ENCODE data around the gene REXO1.

Gene REXO1

GRCh38 chr19:1832046-1832663 is 16.1 kb downstream of the REXO1 start:
- no peak for DNase-seq (ENCODE audit: insufficient read length, low spot score)
- no peak for TF ChIP-seq POU2F2 (IDR thresholded peaks at IDR 0.05; ENCODE audit: low read depth, low read length)
- TF ChIP-seq PAX5 (IDR thresholded peaks at IDR 0.05; ENCODE audit: insufficient read depth, low read length, severe bottlenecking) = no peak
- no peak for TF ChIP-seq SPI1 (IDR thresholded peaks at IDR 0.05; ENCODE audit: low read depth, low read length)
- TF ChIP-seq POLR2AphosphoS5 (IDR thresholded peaks at IDR 0.05; ENCODE audit: low read depth, low read length) = no peak
- TF ChIP-seq POLR2A (IDR thresholded peaks at IDR 0.05; ENCODE audit: low read depth, low read length) = no peak
- TF ChIP-seq TAF1 (IDR thresholded peaks at IDR 0.05; ENCODE audit: low read depth, low read length) = no peak
- no peak for FAIRE-seq

DNA sequence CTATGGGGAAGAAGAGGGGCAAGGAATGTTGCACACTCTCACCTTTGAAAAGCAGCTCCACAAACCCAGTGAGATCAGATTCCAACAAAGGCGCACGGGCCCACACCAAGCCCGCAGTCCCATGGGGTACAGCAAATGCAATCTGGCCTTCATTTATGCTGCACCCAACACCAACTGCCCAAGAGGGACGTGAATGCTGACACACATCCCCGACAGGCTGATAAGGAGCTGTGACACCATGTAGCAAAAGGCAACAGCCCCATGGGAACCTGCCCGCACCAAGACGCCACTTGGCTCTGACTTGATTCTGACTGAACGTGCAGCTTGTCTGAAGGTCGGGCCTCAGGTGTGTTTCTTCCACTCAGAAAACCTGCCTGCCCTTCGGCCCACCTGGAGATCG is 17.3 kb downstream of the REXO1 start:
- DNase-seq (ENCODE audit: insufficient read length, low spot score) (no peak), FAIRE-seq (no peak)
- TF ChIP-seq POLR2AphosphoS5 (IDR thresholded peaks at IDR 0.05; ENCODE audit: low read depth, low read length) (0 out of 2 replicates have a peak, but pooled peaks have one; percentile 54), SPI1 (IDR thresholded peaks at IDR 0.05; ENCODE audit: low read depth, low read length) (no peak)

DNA sequence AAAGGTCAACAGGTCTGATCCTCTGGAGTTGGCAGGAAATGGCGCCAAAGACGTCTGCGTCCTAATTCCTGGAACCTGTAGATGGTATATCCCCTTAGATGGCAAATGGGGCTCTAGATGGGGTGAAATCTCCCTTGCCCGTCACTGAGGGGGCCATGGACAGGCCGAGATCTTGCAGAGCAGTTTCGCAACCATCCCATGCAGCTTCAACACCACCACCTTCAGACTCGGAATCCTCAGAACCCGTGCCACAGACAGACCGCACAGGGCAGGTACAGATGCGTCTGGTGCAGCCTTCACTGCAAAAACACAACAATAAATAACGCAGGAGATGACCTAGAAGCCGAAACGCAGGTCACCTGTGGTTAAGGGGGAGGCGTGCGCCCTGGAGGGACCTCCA is 17.7 kb downstream of the REXO1 start:
- no peak for TF ChIP-seq POU2F2 (IDR thresholded peaks at IDR 0.05; ENCODE audit: low read depth, low read length)
- TF ChIP-seq PAX5 (IDR thresholded peaks at IDR 0.05; ENCODE audit: insufficient read depth, low read length, severe bottlenecking) = no peak
- TF ChIP-seq SPI1 (IDR thresholded peaks at IDR 0.05; ENCODE audit: low read depth, low read length) = no peak
- no peak for TF ChIP-seq TAF1 (IDR thresholded peaks at IDR 0.05; ENCODE audit: low read depth, low read length)
- TF ChIP-seq POLR2A (IDR thresholded peaks at IDR 0.05; ENCODE audit: low read depth, low read length) = no peak
- TF ChIP-seq POLR2AphosphoS5 (IDR thresholded peaks at IDR 0.05; ENCODE audit: low read depth, low read length) = no peak
- DNase-seq (ENCODE audit: insufficient read length, low spot score) = no peak

DNA sequence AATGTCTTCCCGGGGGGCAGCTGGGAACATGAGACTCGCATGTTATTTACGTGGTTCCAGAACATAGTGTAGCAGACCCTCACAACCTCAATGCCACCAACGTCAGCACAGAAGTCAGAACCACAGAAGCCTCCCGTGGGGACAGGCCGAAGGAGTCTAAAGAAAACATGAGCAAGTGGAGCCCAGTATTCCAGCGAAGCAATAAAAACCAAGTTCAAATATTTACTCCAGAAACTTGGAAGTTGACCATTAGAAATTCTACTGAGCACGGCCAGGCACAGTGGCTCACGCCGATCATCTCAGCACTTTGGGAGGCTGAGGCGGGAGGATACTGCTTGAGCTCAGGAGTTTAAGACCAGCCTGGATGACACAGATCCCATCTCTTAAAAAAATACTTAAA is 18.3 kb downstream of the REXO1 start:
- TF ChIP-seq PAX5 (IDR thresholded peaks at IDR 0.05; ENCODE audit: insufficient read depth, low read length, severe bottlenecking) (no peak), POLR2A (IDR thresholded peaks at IDR 0.05; ENCODE audit: low read depth, low read length) (no peak), POU2F2 (IDR thresholded peaks at IDR 0.05; ENCODE audit: low read depth, low read length) (no peak), POLR2AphosphoS5 (IDR thresholded peaks at IDR 0.05; ENCODE audit: low read depth, low read length) (no peak), SPI1 (IDR thresholded peaks at IDR 0.05; ENCODE audit: low read depth, low read length) (no peak), TAF1 (IDR thresholded peaks at IDR 0.05; ENCODE audit: low read depth, low read length) (no peak)
- no peak for FAIRE-seq
- DNase-seq (ENCODE audit: insufficient read length, low spot score) = no peak

More for the DNA sequence above, 17.7 kb downstream of the REXO1 start:
- FAIRE-seq = no peak

DNA sequence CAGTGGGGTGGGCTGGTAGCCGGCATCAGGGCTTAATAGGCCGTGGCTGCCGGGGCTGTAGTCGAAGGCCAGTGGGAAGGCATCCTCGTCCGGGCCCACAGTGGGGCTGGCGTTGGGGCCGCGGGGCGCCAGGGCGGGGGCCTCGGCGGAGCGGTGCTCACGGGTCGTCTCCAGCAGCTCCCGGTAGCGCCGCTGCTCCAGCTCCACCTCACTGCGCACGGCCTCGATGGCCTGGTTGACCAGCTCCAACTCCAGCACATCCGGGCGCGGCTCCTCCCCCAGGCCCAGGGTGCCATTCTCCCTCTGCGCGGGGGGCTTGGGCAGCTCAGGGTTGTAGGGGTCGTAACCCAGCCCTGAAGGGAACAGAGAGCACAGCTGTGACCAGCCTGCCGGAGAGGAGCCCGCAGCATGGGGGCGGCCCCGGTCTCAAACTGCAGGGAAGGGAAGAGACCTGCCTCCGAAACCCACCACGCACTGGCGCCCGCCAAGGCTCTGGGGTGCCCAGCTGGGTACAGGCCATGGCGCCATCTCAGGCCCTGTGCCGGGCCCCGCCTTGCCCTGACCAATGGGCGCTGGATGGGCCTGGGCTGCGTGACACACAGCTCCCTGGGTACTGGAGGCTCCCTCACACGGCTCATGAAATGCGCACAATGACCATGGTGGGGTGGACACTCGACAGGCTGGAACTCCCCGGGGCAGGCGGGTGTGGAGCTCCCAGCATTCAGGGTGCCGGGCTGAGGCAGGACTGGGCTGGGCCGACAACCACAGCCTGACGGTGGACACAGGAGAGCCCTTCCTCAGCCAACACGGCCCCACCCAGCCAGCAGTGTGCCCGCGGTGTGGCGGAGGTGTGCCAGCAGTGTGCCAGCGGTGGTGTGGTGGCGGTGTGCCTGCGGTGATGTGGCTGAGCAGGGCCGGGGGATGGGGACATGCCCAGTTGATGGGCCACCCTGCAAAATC is 19.7 kb downstream of the REXO1 start:
- peak; percentile 47; the same call in 1 of the 2 replicates for TF ChIP-seq POLR2AphosphoS5 (IDR thresholded peaks at IDR 0.05; ENCODE audit: low read depth, low read length)
- no peak for TF ChIP-seq POU2F2 (IDR thresholded peaks at IDR 0.05; ENCODE audit: low read depth, low read length)
- no peak for DNase-seq (ENCODE audit: insufficient read length, low spot score)
- no peak for FAIRE-seq

DNA sequence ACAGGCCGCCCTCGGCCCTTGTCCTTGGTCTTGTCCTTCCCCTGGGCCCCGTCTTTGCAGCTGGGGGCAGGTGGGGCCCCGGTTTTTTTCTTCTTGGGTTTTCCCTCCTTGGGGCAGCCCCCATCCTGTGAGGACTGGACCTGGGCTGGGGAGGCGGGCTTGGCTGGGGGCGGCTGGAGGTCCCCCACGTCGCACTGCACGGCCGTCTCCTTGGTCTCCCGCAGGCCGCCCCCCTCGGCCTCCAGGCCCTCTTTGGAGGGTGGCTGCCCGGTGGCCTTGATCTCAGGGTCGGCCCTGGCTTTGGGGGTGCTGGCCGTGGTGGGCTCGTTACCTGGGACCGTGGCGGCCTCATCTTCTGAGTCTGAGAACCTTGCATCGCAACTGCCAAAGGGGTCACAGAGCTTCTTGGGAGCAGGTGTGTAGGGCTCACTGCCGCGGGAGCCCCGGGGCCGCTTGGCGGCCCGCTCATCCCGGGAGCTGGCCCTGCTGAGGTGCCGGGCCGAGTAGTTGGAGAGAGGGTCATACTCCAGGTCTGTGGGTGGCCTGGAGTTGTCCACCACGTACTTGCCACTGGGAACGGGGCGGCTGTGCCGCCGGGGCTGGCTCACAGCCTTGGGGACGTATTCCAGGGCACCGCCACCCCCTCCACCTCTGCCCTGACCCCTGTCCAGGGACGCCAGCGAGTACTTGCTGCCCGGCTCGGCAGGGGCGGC is 20.6 kb downstream of the REXO1 start:
- TF ChIP-seq POLR2AphosphoS5 (IDR thresholded peaks at IDR 0.05; ENCODE audit: low read depth, low read length) (no peak), TAF1 (IDR thresholded peaks at IDR 0.05; ENCODE audit: low read depth, low read length) (no peak), PAX5 (IDR thresholded peaks at IDR 0.05; ENCODE audit: insufficient read depth, low read length, severe bottlenecking) (no peak), POLR2A (IDR thresholded peaks at IDR 0.05; ENCODE audit: low read depth, low read length) (no peak), SPI1 (IDR thresholded peaks at IDR 0.05; ENCODE audit: low read depth, low read length) (no peak), POU2F2 (IDR thresholded peaks at IDR 0.05; ENCODE audit: low read depth, low read length) (no peak)
- FAIRE-seq (no peak), DNase-seq (ENCODE audit: insufficient read length, low spot score) (no peak)

DNA sequence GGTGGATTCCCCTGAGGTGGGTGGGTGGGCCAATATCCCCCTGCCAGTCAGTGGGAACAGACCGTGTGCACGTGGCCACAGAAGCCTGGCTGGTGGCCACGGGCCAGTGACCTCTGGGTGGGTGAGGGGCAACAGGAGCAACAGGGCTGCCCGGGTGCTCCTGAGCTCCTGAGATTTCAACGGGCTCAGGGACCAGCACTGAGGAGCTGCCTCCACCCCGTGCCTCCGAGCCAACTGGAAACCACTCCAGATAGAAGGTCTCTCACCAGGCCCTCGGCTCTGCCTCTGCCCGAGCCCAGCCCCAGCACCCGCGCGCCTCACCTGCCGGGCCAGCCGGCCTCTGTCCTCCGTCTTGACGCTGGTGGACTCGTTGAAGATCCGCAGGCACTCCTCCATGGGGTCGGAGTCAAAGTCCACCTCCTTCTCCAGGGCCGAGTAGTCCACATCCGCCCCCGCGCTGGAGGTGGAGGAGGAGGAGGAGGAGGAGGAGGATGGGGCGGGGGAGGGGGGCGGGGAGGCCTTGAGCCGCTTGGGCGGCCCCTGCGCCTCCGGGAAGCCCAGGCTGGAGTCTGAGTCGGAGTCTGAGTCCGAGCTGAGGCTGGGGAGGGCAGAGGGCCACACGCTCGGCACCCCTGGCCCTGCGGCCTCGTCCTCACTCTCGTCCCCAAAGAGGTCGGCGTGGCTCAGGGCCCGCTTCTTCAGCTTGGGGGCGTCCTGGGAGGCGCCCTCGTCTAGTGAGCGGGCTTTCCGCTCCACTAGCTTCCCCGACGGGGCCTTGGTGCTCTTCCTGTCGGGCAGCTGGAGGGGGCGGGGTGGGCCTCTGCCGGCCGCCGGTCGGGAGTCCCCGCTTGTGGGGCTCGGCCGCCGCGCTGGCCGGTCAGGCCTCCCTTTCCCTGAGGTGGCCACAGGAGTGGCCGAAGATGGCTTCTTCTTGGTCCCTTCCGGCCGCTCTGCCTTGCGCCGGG is 21.4 kb downstream of the REXO1 start:
- DNase-seq (ENCODE audit: insufficient read length, low spot score) (no peak), FAIRE-seq (no peak)
- TF ChIP-seq SPI1 (IDR thresholded peaks at IDR 0.05; ENCODE audit: low read depth, low read length) = no peak
- TF ChIP-seq TAF1 (IDR thresholded peaks at IDR 0.05; ENCODE audit: low read depth, low read length) = no peak
- TF ChIP-seq POU2F2 (IDR thresholded peaks at IDR 0.05; ENCODE audit: low read depth, low read length) = no peak
- TF ChIP-seq POLR2AphosphoS5 (IDR thresholded peaks at IDR 0.05; ENCODE audit: low read depth, low read length) = no peak
- no peak for TF ChIP-seq PAX5 (IDR thresholded peaks at IDR 0.05; ENCODE audit: insufficient read depth, low read length, severe bottlenecking)
- TF ChIP-seq POLR2A (IDR thresholded peaks at IDR 0.05; ENCODE audit: low read depth, low read length) = no peak

GRCh38 chr19:1825909-1826556 is 22.2 kb downstream of the REXO1 start:
- FAIRE-seq (peak; percentile 76), DNase-seq (ENCODE audit: insufficient read length, low spot score) (peak; percentile 99)
- no peak for TF ChIP-seq TAF1 (IDR thresholded peaks at IDR 0.05; ENCODE audit: low read depth, low read length)
- TF ChIP-seq POU2F2 (IDR thresholded peaks at IDR 0.05; ENCODE audit: low read depth, low read length) = no peak
- TF ChIP-seq POLR2A (IDR thresholded peaks at IDR 0.05; ENCODE audit: low read depth, low read length) = no peak
- no peak for TF ChIP-seq POLR2AphosphoS5 (IDR thresholded peaks at IDR 0.05; ENCODE audit: low read depth, low read length)
- no peak for TF ChIP-seq SPI1 (IDR thresholded peaks at IDR 0.05; ENCODE audit: low read depth, low read length)
- no peak for TF ChIP-seq PAX5 (IDR thresholded peaks at IDR 0.05; ENCODE audit: insufficient read depth, low read length, severe bottlenecking)

Data from GM12891 (cell line).